ENCODE measurements around the gene C6orf47. TPM values are rescaled to one million over a fixed set of nuclear protein-coding genes. Genes with fewer than 3 reads are reported as not detected.
A peak's percentile ranks its signal among the peaks of the same experiment; 100 is the strongest.

Gene C6orf47
- total and polyA plus RNA-seq, 2 of the 13 experiments (the other 11 are each of a cell fraction or from before 2014, with no cell fraction given), result 1.7 to 18.1 TPM

DNA sequence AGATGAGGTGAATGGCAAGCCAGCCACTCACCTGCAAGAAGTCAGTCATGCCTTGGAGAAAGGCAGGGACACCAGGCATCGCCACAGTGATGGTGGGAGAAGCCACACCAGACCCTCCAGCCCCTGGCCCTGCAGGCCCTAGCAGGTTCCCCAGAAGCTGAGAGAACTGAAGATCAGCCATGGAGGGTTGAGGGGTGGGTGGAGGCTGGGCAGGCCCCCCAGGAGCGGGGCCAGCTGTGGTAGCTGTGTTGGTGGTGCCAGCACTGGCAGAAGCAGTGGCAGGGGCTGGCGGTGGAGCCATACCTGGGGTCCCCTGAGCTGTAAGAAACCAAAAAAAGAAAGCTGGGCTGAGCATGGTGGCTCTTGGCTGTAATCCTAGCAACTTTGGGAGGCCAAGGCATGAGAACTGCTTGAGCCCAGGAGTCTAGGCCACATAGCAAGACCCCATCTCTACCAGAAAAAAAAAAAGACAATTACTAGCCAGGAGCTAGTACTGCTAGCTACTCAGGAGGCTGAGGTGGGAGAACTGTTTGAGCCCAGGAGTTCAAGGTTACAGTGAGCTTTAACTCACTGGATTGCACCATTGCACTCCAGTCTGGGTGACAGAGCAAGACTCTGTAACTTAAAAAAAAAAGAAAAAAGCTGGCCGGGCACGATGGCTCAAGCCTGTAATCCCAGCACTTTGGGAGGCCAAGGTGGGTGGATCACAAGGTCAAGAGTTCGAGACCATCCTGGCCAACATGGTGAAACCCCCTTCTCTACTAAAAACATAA lies 17.6 kb downstream of the C6orf47 start (continued):
- TF ChIP-seq ARNT2 (CRISPR knock-in tag; IDR thresholded peaks at IDR 0.05; ENCODE audit: low read depth) (no peak), NR2C2 (CRISPR knock-in tag; IDR thresholded peaks at IDR 0.05; ENCODE audit: borderline replicate concordance) (peak; percentile 17; the same call in 1 of the 2 replicates), TOPORS (CRISPR knock-in tag; IDR thresholded peaks at IDR 0.05) (no peak), THAP11 (CRISPR knock-in tag; IDR thresholded peaks at IDR 0.05) (peak; percentile 32; the same call in 1 of the 2 replicates), GABPA (IDR thresholded peaks at IDR 0.05; ENCODE audit: low read depth, low read length) (no peak), GABPA (CRISPR knock-in tag; IDR thresholded peaks at IDR 0.05; ENCODE audit: low read depth) (no peak), ZNF746 (CRISPR knock-in tag; IDR thresholded peaks at IDR 0.05) (no peak), FOSL1 (CRISPR knock-in tag; IDR thresholded peaks at IDR 0.05; ENCODE audit: borderline replicate concordance) (no peak)
- TF ChIP-seq, protein P1, sequence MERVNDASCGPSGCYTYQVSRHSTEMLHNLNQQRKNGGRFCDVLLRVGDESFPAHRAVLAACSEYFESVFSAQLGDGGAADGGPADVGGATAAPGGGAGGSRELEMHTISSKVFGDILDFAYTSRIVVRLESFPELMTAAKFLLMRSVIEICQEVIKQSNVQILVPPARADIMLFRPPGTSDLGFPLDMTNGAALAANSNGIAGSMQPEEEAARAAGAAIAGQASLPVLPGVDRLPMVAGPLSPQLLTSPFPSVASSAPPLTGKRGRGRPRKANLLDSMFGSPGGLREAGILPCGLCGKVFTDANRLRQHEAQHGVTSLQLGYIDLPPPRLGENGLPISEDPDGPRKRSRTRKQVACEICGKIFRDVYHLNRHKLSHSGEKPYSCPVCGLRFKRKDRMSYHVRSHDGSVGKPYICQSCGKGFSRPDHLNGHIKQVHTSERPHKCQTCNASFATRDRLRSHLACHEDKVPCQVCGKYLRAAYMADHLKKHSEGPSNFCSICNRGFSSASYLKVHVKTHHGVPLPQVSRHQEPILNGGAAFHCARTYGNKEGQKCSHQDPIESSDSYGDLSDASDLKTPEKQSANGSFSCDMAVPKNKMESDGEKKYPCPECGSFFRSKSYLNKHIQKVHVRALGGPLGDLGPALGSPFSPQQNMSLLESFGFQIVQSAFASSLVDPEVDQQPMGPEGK (CRISPR knock-in tag; IDR thresholded peaks at IDR 0.05), result no peak

GRCh38 chr6:31641370-31641769 lies 19.2 kb downstream of the C6orf47 start:
- no TSS peak for BruUV-seq (replicated peaks)
- POLR2A ChIA-PET, result interaction anchor here (4.7 kb wide), 1 partner anchor 11 kb away, joined by 46 read pairs; the partner anchor contains the start of gene BAG6
- Histone ChIP-seq H4K20me1 (ENCODE audit: insufficient read depth, low read length) (no peaks in the 10 kb centered on the region; the same call in 1 of the 2 replicates), H3K27ac (ENCODE audit: extremely low read length, insufficient read depth, low read length) (no peak overlapping the region), H2AFZ (ENCODE audit: low read length) (no peak overlapping the region), H3K4me1 (ENCODE audit: insufficient read depth, low read length) (peaks cover 28% of the 10 kb centered on the region), H3K4me2 (ENCODE audit: low read depth, low read length) (no peak overlapping the region), H3K9me3 (ENCODE audit: low read length) (no peaks in the 10 kb centered on the region), H3K4me3 (replicated peaks in 1 of 3; ENCODE audit: insufficient read depth in 1 of 3, low read depth in 2 of 3, low read length in 3 of 3) (no peak overlapping the region), H3K27me3 (ENCODE audit: control insufficient read depth in 1 of 2, insufficient read depth in 2 of 2, low read length in 2 of 2) (no peaks in the 10 kb centered on the region), H3K79me2 (ENCODE audit: insufficient read depth, low read length) (no peaks in the 10 kb centered on the region), H3K9ac (ENCODE audit: insufficient read depth, low read depth, low read length) (no peak overlapping the region), H3K36me3 (replicated peaks in 1 of 2; ENCODE audit: control insufficient read depth in 1 of 2, insufficient read depth in 2 of 2, low read length in 2 of 2) (peaks cover 67 to 82% of the 10 kb centered on the region in 2 experiments)
- CTCF ChIA-PET (ENCODE audit: low intra/inter-chr PET ratio, low total read pairs), result no interaction called here
- FAIRE-seq (no peak), ATAC-seq (no peak), DNase-seq (ENCODE audit: low spot score) (no peak)
- intact Hi-C loops (cut with micrococcal nuclease; ENCODE audit: unreplicated experiment), result no loop called here
- in situ Hi-C loops (cut with HindIII; ENCODE audit: extremely low pct_ligation_motif_present, low pct_unique_long_range_greater_than_20kb), result no loop called here
- WGBS (ENCODE audit: low lambda C conversion rate), result 95% methylated on average over 4 of the region's 4 CpGs
- TF ChIP-seq, protein P2, sequence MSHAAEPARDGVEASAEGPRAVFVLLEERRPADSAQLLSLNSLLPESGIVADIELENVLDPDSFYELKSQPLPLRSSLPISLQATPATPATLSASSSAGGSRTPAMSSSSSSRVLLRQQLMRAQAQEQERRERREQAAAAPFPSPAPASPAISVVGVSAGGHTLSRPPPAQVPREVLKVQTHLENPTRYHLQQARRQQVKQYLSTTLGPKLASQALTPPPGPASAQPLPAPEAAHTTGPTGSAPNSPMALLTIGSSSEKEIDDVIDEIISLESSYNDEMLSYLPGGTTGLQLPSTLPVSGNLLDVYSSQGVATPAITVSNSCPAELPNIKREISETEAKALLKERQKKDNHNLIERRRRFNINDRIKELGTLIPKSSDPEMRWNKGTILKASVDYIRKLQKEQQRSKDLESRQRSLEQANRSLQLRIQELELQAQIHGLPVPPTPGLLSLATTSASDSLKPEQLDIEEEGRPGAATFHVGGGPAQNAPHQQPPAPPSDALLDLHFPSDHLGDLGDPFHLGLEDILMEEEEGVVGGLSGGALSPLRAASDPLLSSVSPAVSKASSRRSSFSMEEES (CRISPR knock-in tag; IDR thresholded peaks at IDR 0.05), result no peak
- TF ChIP-seq ZBTB43 (CRISPR knock-in tag; conservative IDR thresholded peaks at IDR 0.05) (no peak), PTBP1 (IDR thresholded peaks at IDR 0.05; ENCODE audit: low read depth, low read length, poor library complexity, severe bottlenecking) (no peak), SRY (CRISPR knock-in tag; IDR thresholded peaks at IDR 0.05) (no peak), ZNF703 (CRISPR knock-in tag; IDR thresholded peaks at IDR 0.05; ENCODE audit: borderline replicate concordance) (no peak), YEATS2 (CRISPR knock-in tag; IDR thresholded peaks at IDR 0.05; ENCODE audit: borderline replicate concordance) (no peak), ZKSCAN8 (CRISPR knock-in tag; IDR thresholded peaks at IDR 0.05; ENCODE audit: borderline replicate concordance) (no peak), ZNF629 (CRISPR knock-in tag; conservative IDR thresholded peaks at IDR 0.05) (no peak), ZNF333 (CRISPR knock-in tag; IDR thresholded peaks at IDR 0.05; ENCODE audit: borderline replicate concordance) (no peak)

Data from HepG2 (cell line).